HEK293T (cell line): ENCODE results near the gene MRPL33.

ENCODE experiments used
- ARNT ChIP-seq: fragments of 450-650 bp; IDR thresholded peaks from 2 replicates; pipeline ENCODE4 v1.6.1; 2017; ENCODE audit warnings: mild to moderate bottlenecking
- BHLHE40 ChIP-seq: fragments of 450-650 bp; IDR thresholded peaks from 2 replicates; pipeline ENCODE4 v1.6.1; 2016; ENCODE audit warnings: mild to moderate bottlenecking, moderate library complexity, borderline replicate concordance
- CTBP1 ChIP-seq: fragments of 450-650 bp; IDR thresholded peaks from 2 replicates; pipeline ENCODE4 v1.6.1; 2016; ENCODE audit warnings: borderline replicate concordance
- ELF4 ChIP-seq: fragments of 450-650 bp; IDR thresholded peaks from 2 replicates; pipeline ENCODE4 v1.6.1; 2017; ENCODE audit warnings: antibody characterized with exemption
- FOXA1 ChIP-seq: fragments of 450-650 bp; IDR thresholded peaks from 2 replicates; pipeline ENCODE4 v1.6.1; 2016; ENCODE audit warnings: mild to moderate bottlenecking
- FOXK2 ChIP-seq: fragments of 450-650 bp; IDR thresholded peaks from 2 replicates; pipeline ENCODE4 v1.6.1; 2016; ENCODE audit warnings: mild to moderate bottlenecking
- FOXM1 ChIP-seq: fragments of 450-650 bp; IDR thresholded peaks from 2 replicates; pipeline ENCODE4 v1.6.1; 2017; ENCODE audit warnings: mild to moderate bottlenecking, borderline replicate concordance
- L3MBTL2 ChIP-seq: fragments of 450-650 bp; conservative IDR thresholded peaks from 2 replicates; pipeline ENCODE4 v1.6.1; 2016; ENCODE audit warnings: mild to moderate bottlenecking
- NFRKB ChIP-seq: fragments of 450-650 bp; IDR thresholded peaks from 2 replicates; pipeline ENCODE4 v1.6.1; 2016; ENCODE audit warnings: mild to moderate bottlenecking, moderate library complexity
- SP1 ChIP-seq: fragments of 450-650 bp; IDR thresholded peaks from 2 replicates; pipeline ENCODE4 v1.6.1; 2017
- SUZ12 ChIP-seq: fragments of 450-650 bp; IDR thresholded peaks from 2 replicates; pipeline ENCODE4 v1.6.1; 2016; ENCODE audit warnings: mild to moderate bottlenecking
- TARDBP ChIP-seq: fragments of 450-650 bp; IDR thresholded peaks from 2 replicates; pipeline ENCODE4 v1.6.1; 2016
- ZNF384 ChIP-seq: fragments of 450-650 bp; IDR thresholded peaks from 2 replicates; pipeline ENCODE4 v1.6.1; 2016

DNA sequence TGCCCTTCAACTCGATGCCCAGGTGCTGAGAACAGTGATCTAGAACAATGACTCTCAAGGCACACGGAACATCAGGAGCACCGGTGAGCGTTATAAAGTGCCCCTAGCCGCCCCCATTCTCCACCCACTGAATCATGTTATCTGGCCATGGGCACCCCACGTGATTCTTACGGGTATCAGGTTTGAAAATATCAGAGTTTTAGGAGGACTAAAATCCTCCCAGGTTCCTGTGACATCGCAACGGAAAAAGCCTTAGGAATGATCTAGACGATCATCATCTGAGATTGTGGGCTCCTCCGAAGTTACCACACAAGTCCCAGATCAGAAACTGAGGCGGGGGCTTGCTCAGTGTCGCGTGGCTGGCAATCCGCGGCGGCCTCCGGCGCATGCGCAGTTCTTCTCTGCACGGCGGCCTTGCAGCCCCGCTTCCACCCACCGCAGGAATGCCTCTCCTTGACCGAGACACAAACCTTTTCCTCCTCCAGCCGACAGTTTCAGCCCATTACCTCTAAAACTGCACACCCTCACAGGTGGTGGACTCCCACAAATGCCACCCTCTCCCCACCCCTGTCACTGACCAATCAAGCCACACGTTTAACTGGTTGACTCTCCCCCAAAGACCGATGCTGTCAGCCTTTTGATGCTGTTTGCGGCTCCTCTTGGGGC lies 5.8 kb upstream of the MRPL33 start:
- TF ChIP-seq ARNT (no peak), TARDBP (no peak), SP1 (no peak), NFRKB (no peak), ZNF384 (no peak), CTBP1 (no peak), FOXM1 (no peak), BHLHE40 (no peak), ELF4 (no peak), FOXK2 (no peak), L3MBTL2 (no peak), SUZ12 (no peak), FOXA1 (no peak)
